Measurements from ENCODE around the gene CIB4.

Gene CIB4

DNA sequence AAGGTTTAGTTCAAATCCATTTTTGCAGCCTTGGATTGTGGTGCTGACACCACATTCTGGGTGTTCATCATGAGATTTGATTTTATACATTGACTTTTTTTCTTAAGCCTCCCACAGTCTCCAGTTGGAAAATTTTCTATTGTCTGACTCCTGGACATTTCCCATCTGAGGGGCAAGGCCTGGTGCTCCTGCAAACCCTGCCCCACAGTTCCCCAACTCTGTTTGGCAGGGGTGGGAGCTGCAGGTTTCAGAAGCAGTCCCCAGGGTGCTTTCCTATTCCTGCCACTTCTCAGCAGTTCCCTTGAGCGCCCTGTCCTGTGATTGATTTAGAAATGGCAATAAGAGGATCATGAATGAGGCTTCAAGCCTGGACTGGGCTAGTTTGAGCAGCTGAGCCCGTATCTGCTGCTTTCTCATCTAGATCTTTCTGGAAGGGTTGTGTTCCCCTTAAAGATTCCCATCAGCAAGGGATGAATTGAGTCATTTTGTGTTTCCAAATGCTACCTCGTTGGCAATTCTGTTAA lies 77.0 kb downstream of the CIB4 start:
- no peak for DNase-seq

DNA sequence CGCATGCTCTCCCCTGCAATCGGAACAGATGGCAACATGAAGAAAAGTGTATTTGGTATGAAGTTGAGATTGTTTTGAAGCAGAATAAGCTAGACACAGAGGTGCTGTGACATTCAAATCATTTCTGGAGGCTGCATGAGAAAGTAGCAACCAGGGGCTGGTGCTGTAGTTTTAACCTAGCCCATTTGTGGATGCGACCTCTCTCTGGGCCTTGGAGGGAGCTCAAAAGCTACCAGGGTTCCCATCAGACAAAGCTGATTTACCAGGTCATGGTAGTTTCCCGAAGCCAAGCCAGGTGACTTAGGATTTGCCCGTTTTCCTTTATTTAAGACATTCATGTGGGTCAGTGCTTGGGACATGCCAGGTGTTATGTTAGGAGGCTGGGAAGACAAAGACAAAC lies 77.5 kb downstream of the CIB4 start:
- peak; percentile 6 for DNase-seq

DNA sequence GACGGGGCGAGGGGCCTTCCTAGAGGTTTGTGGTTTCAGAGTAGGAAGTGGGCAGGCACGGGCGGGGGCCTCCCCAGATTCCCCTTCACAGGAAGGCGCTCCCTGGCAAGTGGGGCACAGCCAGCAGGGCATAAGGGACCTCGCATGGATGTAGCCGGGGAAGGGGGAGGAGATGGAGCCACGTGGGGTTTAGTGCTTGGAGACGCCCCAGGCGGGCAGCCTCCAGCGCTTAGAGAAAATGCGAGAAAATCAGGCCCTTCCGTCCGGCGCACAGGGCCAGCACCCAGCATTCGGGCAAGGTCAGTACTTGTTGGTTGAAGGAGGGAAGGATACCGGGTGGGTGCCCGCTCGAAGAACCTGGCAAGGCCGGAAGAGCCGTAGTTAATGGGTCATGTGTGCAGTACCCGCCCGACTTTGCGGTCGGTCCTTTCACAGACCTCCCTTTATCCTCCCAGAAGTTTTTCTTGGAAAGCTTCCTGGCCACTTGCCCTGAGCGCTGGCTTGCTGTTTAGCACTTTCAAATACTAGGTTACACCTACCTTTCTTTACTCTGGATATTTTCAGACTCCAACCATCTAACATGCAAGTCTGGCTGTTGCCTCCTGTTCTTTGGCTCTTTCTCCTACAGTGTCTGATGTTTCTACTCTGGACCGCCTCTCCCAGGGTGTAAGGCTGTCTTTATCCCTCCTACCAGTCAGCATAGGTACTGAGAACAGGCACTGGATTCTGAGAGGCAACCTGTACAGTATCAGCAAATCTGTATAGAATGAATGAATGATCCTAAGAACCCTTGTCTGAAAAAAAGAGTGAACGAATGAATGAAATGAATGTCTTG lies 78.1 kb downstream of the CIB4 start:
- peak; percentile 4 for DNase-seq

DNA sequence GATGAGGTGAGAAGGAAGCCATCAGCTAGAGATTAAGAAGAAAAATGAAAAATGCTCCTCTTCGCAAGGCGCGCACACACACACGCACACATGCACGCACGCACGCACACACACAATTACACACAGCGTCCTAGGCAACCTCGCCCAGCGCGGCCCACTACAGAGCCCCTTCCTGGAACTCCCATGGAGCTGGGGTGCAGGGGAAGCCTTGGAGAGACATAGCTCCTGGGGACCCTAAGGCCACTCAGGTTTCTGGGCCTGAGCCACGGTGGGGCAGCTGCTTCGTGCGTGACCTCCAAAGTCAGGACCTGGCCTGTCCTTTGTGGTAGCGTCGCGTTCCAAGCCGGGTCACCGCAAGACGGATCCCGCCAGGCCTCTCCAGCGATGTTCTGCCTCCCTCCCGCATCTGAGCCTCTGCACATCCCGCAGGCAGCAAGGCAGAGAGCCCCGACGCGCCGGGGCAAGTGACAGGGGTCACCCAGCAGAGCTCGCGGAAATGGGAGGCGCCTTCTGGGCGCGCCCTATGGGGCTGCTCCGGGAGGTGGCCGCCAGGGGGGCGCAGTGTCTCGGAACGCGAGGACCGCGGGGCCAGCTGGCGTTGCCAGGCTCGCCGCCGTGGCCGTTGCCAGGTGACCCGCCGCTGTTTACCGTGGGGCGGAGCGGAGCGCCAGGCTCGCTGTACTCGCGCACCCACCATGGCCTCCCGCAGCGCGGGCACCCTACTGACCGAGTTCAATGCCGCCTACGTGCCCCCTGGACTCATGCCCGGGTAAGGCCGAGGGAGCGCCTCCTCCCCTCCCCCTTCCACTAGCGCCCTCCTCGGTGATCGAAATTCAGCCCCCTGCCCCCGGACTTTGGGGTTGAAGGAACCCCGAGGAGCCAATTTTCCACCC lies 79.0 kb downstream of the CIB4 start:
- peak; percentile 86 for DNase-seq

DNA sequence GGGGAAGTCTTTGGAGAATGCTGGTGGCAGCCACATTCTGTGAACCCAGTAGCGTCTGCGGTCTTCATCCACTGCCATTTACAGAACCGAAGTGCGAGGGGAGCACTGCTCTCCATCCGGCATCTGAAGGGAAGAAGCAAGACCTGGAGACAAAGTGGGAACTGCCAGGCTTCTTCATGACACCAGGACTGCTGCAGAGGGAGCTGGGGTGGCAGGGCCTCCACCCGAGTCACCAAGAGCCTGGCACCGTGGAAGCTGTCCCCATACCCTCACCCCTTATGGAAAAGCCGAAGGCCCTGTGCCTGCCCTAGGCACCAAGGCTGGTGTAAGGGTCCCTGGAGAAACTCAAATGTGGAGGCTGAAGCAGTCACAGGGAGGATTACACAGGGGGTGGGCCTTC lies 79.8 kb downstream of the CIB4 start:
- no peak for DNase-seq

DNA sequence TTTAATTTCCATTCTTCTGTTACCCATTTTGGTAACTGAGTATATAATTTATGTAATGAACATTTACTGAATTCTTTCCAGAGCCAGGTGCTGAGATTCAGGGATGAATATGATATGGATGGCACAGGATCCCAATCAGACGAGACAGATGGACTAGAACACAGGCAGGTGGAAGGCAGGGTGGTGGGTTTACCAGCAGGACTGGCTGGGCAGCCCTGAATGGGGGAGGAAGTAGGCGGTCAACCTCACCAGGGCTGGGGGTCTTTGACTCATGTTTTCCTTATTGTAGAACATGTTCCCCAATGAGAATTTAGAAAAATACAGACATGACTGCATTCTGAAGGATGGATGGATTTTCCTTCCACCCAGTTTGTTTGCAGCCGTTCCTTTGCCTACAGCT lies 80.3 kb downstream of the CIB4 start:
- DNase-seq = no peak

DNA sequence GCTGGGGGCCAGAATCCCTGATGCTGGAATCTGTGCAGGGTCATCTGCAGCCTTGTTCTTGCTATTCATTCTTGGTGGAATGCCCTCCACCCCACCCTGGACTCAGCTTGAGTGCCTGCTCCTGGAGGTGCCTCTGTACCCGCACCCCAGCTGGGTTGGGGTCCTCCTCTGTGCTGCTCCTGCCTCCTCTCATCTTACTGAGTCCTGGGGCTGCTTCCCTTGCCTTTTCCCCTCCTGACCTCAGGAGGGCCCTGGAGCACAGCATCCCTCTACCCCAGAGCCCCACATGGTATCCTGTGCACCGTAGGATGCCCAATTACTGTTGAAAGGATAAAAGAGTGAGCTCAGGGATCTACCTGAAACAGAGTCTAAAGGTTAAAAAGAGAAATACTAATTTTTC lies 81.6 kb downstream of the CIB4 start:
- DNase-seq = no peak

DNA sequence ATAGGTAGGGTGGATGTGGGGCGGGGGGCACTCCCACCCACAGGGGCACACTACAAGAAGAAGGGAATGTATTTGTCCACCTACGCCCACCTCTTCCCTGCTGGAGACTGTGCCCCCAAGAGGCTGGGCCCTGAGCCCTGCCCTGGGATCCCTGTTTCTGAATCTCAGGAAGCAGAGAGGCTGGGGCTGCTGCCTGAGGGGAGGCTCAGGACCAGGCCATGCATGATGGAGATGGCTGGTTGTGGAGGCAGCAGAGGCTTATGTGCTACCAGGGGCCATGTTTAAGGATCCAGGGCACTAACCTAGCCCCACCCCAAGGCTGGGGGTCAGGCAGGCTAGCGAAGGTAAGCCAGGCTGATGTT lies 82.1 kb downstream of the CIB4 start:
- no peak for DNase-seq

DNA sequence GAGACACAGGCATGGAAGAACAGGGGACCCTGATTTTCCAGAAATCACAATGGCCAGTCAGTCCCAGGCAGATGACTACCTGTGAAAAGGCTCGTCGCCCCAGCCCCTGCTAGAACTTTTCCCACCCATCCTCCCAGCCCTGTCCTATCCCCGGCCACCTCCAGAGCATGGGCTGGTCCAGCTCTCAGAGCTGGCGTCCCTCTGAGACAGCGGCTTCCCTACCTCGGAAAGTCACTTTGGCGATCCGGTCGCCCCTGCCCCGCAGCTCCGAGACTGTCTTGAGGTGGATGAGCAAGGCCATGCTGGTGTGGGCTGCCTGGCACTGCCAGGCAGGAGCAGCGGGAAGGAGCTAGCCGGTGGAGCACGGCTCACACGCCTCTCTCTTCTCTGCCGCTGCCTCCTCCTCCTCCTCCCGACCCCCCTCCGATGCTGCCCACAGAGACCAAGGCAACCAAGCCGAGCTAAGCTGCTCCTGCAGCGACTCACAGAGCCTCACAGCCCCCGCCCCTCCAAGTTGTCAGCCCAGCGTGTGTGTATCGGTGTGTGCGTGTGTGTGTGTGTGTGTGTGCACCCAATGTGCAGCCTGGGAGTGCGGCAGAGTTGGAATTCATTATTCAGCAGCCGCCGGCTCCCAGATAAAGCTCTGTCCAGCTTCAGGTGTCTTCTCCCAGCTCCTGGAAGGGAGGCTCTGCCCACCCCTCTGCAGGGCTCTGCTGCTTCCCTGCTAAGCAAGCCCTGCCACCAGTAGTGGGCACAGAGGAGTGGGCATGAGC lies 82.7 kb downstream of the CIB4 start:
- DNase-seq = no peak

DNA sequence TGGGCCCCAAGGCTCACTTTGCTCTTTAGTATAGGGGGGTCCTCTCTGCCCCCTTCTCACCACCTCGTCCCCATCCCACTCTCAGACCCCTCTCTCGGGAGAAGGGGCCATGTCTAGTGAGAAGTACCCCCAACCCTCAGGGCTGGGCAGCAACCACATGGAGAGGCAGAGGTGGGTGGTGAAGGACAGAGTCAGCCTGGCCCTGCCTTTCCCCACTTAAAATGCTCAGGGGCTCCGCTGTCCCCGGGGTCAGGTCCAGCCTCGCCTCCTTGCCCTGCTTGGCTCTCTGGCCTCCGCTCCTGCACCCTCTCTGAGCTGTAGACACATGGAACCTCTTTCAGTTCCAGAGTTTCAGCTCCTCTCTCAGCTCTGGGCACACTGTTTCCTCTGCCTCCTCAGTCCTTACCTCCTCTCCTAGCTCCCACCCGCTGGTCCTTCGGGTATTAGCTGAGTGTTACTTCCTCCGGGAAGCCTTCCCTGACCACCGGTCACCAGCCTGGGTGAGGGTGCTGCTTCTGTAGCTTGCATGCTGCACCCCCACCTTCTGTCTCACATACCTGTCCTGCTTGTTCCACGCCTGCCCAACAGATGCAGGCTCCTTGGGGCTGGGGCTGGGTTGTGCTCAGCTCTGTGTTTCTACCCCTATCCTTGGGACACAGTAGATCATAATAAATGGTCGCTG lies 83.8 kb downstream of the CIB4 start:
- DNase-seq = no peak

DNA sequence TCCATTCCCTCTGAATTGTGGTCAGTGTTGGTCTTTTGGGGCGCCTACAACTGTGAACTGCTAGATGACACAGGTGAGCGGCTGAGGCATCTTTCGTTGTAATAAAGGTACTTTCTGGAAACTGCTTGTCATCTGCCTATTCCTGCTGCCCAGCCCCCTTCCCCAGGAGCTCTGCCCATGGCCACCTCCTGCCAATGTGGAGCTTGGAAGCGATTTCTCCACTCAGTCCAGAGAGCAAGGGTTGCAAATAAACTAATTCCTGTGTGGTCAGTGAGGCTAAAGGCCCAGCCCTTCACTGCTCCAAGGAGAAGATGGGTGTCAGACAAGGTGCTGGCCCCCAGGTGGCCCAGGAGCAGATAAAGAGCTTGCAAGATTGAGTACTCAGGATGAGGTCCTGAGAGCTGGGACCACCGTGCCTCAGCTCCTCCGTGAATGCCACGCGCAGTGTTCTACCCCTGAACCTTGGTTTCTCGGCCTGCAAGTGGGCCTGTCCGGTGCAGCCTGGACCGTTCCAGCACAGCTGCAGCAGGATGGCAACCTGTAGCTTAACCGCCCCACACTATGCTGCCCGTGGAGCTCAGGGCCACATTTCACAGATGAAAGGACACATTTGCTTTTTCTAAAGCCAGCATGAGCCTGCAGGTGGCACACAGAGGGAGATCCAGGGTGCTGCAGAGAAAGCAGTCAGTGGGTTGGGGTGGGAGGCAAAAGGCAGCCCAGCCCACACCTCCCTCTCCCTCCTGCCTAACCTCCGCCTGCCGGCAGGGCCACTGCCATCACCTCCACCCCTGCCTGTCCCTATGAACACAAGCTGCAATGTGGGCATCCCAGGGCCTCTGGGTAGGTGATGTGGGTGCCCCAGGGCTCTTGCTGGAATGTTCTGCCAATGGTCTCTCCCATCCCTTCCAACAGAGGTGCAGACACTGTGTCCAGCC lies 84.6 kb downstream of the CIB4 start:
- DNase-seq = no peak

DNA sequence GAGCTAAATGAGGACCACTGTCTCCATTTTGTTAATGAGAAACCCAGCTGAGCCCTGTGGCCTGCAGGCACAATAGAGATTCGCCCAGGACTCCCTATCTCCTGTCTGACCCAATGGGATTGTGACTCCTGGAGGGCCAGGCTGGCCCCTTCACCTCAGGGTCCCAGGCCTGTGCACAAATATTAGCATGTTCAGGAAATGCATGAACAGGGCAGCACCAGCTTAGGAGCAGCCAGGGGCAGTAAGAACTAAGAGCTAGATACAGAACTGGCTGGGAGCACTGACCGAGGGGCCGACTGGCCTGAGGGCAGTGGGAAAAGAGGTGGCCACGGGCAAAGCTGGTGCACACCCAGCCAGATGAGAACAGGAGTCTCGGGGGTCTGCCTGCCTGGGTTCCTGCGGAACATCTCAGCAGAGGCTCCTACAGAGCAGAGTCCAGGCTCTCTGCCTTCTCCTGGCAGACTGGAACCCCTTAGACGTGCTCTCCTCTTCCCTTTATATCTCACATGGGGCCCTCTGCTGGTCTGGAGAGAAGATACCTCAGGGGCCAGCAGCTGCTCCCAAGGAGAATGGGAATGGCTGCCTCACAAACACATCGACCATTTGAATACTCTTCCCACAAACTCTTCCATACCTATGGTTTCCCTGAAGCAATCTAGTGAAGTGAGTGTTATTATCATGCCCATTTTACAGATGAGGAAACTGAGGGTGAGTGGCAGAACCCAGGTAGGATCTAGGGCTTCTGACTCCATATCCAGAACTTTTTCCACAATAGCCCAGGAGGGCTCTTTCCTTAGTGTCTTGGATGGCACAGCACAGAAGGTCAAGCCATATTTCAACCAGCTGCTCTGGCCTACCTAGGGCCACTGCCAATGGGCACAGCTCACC lies 85.7 kb downstream of the CIB4 start:
- DNase-seq = peak; percentile 57

DNA sequence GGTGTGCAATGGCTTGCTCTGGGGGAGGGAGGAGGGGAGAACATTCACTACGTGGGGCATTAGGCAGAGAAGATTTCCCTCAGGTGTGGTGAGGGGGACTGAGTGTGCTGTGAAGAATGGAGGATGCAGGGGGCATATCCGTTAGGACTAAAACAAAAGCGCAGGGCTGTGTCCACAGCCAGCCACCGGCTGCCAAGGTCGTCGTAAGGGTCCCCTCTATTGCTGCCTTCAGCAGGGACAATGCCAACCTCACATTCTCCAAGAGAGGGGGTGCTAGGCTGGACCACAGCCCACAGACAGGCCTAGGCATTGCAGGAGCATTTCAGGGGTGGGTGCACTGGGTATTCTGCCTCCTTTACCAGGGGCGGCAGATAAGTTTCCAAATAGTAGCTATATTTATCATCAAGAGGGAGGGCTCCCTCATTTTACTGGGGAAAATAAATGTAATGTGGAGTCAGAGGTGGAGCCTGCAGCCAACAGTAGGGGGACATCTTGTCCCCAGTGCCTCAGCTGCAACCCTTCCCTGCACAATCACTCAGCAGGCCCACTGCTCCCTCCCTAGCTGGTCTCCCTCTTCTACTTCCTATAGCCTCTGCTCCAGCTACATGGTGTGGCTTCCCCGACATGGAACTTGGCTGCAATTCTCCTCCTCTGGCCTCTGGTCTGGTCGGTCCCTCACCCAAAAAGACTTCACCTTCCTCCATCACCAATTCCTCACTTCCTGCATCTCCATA lies 88.4 kb downstream of the CIB4 start:
- no peak for DNase-seq

DNA sequence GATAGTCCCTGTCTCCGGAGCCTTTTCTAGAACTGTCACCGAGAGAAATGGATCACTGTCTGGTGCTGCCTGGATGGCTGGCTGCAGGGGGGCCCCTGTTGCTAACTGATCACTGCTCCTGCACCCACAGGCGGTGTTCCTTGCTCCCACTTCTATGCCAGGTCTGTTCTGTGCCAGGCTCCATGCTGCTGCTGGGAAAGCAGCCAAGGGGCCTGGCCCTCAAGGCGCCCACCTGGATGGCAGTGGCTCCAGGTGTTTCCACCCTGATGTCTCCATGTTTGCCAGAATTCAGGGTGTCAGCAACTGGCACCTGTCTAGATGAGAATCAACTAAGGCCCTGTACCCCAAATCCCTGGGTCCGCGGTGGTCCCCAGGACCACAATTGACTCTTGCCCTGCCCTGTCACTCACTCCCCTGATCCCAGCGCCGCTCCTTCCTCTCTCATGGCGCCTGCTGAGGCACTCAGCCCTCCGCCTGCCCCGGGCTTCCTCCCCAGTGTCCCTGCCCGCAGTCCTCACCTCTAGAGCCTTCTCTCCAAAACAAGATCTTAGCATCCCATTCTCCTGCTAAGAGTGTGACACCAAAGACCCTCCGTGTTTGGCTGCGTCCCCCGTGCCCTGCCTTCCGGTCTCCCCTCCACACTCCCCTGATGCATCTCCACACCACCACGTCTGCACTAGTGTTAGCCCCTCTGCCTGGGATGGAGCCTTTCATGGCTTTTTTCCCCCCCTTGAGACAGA lies 90.7 kb downstream of the CIB4 start:
- DNase-seq = no peak

DNA sequence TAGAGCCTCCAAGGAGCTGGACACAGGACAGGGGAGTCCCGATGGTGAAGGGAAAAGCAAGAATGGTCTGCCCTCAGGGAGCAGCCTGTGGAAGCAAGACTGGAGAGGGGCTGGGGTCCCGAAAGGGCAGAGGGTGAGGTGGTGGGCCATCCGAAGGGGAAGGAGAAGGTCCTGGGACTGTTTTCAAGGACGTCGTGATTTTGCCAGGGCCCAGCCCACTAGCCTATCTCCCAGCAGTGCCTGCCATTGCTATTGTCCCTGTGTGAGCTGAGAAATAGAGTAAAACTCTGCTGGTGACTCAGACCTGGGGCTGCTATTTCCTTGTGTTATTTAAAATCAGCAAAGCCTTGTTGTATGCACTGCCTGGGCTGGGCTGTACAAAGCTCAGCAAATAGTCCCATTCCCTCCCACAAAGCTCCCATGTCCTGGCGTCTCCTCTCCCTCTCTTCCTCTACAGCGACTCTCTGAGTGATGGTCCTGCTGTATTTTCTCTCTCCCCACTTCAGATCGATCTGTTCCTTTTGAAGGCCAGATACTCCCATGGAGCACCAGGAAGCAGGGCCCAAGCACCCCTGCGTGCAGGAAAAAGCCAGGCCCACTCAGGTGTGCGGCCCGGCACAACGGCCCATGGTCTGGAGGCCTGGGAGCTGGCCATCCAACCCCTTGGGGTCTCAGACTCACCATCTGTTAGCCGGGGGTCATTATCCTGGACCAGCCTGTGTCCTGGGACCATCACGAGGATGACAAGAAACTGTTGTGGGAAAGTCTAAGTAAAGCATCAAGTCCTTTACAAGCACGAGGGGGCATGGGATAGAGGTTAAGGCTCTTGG lies 98.3 kb downstream of the CIB4 start:
- no peak for DNase-seq

DNA sequence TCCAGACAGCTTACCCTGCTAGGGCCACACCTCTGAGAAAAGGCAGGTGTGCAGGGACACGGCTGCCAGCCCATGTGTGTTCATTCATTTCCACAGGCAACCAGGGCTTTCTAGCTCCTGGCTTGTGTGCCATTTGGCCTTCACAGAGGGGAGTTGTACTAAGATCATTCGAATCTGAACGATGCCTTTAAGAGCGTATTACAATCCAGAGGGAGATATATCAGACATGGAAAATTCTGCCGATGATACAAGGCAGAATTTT lies 99.0 kb downstream of the CIB4 start:
- DNase-seq = no peak

DNA sequence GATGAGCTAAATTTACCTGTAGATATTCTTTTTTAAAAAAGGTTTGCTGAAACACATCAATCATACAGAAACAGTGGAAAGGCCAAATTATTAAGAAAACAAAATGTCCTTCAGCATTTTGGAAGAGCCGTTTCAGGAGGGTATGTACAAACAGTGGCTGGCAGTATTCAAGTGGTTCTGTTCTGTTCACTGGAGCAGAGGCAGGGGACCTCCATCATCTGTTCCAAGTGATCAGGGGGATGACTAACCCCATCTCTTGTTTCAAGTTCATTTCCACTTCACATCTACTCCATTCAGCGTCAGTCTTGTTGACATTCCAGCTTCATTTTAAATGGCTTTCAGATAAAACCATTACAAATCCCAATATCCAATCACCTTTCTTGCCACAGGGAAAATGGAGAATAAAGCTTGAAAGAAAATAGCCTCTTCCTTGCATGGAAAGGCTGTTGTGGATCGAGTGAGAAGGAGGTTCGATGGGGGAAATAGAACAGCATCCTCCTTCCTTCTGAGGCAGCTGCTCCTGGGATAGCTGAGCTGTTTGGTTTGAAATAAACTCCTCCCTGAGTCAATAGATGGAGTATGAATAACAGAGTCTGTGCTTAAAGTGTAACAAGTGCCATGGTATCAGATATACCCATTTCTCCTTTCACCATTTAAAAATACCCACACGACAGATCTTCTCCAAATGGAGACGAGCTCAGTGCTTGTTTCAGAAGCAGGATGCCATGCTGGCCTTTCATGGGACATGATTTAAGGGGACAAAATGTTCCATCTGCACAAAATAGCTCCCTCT lies 99.6 kb downstream of the CIB4 start:
- no peak for DNase-seq
